Erythroblast (primary cell): ENCODE results near the gene STXBP1.

Experiments
- GATA1 ChIP-seq: IDR thresholded peaks from 2 replicates; pipeline ENCODE4 v1.6.1; 2011; ENCODE audit warnings: low read depth, mild to moderate bottlenecking, control low read depth, low read length, moderate library complexity
- POLR2A ChIP-seq: IDR thresholded peaks from 2 replicates; pipeline ENCODE4 v1.6.1; 2011; ENCODE audit warnings: mild to moderate bottlenecking, low read length

DNA sequence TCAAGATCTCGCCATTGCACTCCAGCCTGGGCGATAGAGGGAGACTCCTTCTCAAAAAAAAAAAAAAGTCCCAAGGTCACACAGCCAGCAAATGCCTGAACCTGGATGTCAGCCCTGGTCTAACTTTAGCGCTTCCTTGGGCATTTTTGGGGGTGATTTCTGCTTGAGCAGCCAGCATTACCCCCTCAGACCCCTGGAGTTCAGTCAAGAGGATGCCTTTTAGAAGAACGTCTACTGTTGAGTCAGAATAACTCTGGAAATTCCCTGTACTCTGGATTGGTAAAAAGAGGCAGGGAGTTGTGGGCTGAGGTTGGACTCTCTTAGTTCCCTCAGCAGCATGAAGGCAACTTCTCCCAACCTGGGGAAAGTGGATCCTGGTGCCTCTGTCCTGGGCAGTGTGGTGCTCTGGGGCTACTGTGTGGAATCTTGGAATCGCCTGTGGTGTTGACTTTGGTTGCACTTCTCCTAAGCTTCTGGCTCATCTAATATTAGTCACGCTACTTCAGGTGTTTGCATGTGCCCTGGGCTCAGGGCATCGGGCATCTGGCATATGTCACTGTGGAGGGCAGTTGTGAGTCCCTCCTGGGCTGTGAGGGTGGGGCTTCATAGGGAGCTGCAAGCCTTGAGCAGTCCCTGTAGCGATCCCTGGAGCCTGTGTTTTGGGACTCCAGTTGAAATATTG, 32.2 kb downstream of the STXBP1 start:
- TF ChIP-seq POLR2A (no peak), GATA1 (no peak)
